Prostate gland (tissue), 2 donors: ENCODE data around the gene FAM241B.

Experiments used
- CTCF ChIP-seq, 4 experiments: fragments of 200-600 bp in 2 of 4; fragments of 450-650 bp in 2 of 4; sonication (generic) in 2 of 4; IDR thresholded peaks; 1 replicate in 3 of 4; 2 replicates in 1 of 4; pipeline ENCODE4 v1.5.1; 2016 to 2019; ENCODE audit warnings: antibody characterized with exemption in 4 of 4, mild to moderate bottlenecking in 2 of 4, moderate library complexity in 2 of 4
- POLR2A ChIP-seq: fragments of 450-650 bp; IDR thresholded peaks from one replicate; pipeline ENCODE4 v1.6.1; 2016; ENCODE audit warnings: antibody characterized with exemption, mild to moderate bottlenecking

GRCh38 chr10:69643779-69644657 lies 14.0 kb downstream of the FAM241B start:
- TF ChIP-seq CTCF (IDR thresholded peaks at IDR 0.05): no peak
- no peak for TF ChIP-seq POLR2A
